Heart right ventricle (tissue), 16 donors: ENCODE data around the gene ATP7B. TPM values are rescaled to one million over a fixed set of nuclear protein-coding genes. Genes with fewer than 3 reads are reported as not detected.
"Not testable (repeated sequence)": the region's sequence is repeated elsewhere in the genome, so short reads cannot be mapped to it uniquely, and the experiment has no call there.

Source experiments
- ATAC-seq, 8 donors: fragments of 200-7000 bp; cut with Tn5 transposase; one replicate each; pipeline ENCODE4 v1.9.1; 2020; ENCODE audit warnings: mild to moderate bottlenecking in 8 of 8, moderate library complexity in 8 of 8, moderate number of reproducible peaks in 1 of 8
- DNase-seq, 2 donors: peaks; one replicate each; pipeline ENCODE4 v3.0.0-alpha.2; 2020
- H3K27ac ChIP-seq, 10 donors: fragments of 200-600 bp; sonication (generic) in 2 of 10; one replicate each; pipeline versions ENCODE4 v1.5.0 to v1.8.0; 2020 to 2022; ENCODE audit warnings: mild to moderate bottlenecking in 3 of 10
- H3K27me3 ChIP-seq, 7 donors: fragments of 200-600 bp; one replicate each; pipeline ENCODE4 v1.8.0; 2021 to 2022; ENCODE audit warnings: mild to moderate bottlenecking in 2 of 7
- H3K36me3 ChIP-seq, 9 donors: fragments of 200-600 bp; sonication (generic) in 1 of 9; one replicate each; pipeline versions ENCODE4 v1.5.0 to v1.8.0; 2020 to 2022; ENCODE audit warnings: mild to moderate bottlenecking in 2 of 9
- H3K4me1 ChIP-seq, 9 donors: fragments of 200-600 bp; sonication (generic) in 1 of 9; one replicate each; pipeline versions ENCODE4 v1.5.0 to v1.8.0; 2020 to 2022; ENCODE audit warnings: mild to moderate bottlenecking in 4 of 9
- H3K4me3 ChIP-seq, 10 donors: fragments of 200-600 bp; sonication (generic) in 2 of 10; one replicate each; pipeline versions ENCODE4 v1.5.0 to v1.8.0; 2020 to 2022; ENCODE audit warnings: mild to moderate bottlenecking in 7 of 10, moderate library complexity in 2 of 10
- H3K9me3 ChIP-seq, 11 donors: fragments of 200-600 bp in 10 of 11; sonication (generic) in 2 of 11; one replicate each; pipeline versions ENCODE4 v1.5.0 to v1.8.0; 2013 to 2022; ENCODE audit warnings: mild to moderate bottlenecking in 2 of 11, control low read depth in 1 of 11, moderate library complexity in 1 of 11
- CTCF ChIP-seq, 9 donors: fragments of 200-600 bp; sonication (generic) in 2 of 9; IDR thresholded peaks; one replicate each; pipeline versions ENCODE4 v1.5.0 to v1.8.0; 2021 to 2022; ENCODE audit warnings: antibody characterized with exemption in 9 of 9, mild to moderate bottlenecking in 5 of 9, moderate library complexity in 1 of 9
- WGBS, 2 donors: extraction: QIAGEN DNeasy Blood & Tissue Kit; methylation state at CpG; one replicate each; pipeline ENCODE4 v1.1.7; 2013; ENCODE audit warnings: inconsistent platforms in 1 of 2; 5-methylcytosine and 5-hydroxymethylcytosine counted together
- intact Hi-C, 10 donors: fragments of 100-400 bp; cut with DNase I; formaldehyde crosslinking; loops; one replicate each; pipeline versions ENCODE4 v1.11.1 to v1.14.2; 2022
- polyA plus RNA-seq, 2 donors: library from polyadenylated mRNA; stranded (reverse); fragments of 200-250 nt; gene quantifications; one replicate each; pipeline ENCODE4 v1.2.3, GENCODE V29; 2013
- total RNA-seq, 10 donors: library from RNA; stranded (reverse); fragmentation: NEBNext Ultra II Directional in 3 of 10; extraction: Animal tissue kit (Norgen Biotek cat#: 25700) in 3 of 10; gene quantifications; one replicate each; pipeline versions ENCODE4 v1.2.1 to v1.2.4, GENCODE V29; 2021 to 2023
- donor health status: Arrhythmogenic right ventricular cardiomyopathy.
- donor health status: ischemic (EF 13 %, LVEDD 7.1; RV severe dilation, severe dysfunction).
- donor health status: healthy with polysubstance abuse.
- donor health status: DM: no; HTN: yes; CAD: no.
- donor health status: DM: no; HTN: no; CAD: no.
- donor health status: ischemic (EF 25% LVEDD 6.9; RV normal size, moderate dysfunction).
- donor health status: ischemic (EF 25% LVEDD 5.7; RV mildly dilated, moderate dysfunction).
- donor health status: healthy.
- donor health status: DM: yes; HTN: yes; CAD: no.
- donor health status: Ischemic cardiomyopathy.
- donor health status: ischemic (EF 35%, LVEDD 5.7; RV mildly dilated, moderate dysfunction).
- donor health status: nonischemic (EF 11% LVEDD 7.7; RV severe dilation, severe dysfunction).
- donor health status: DM: yes; HTN: yes; CAD: no.
- donor health status: PGD.
- donor health status: ischemic (EF 29% LVEDD 5.4; RV normal size, mild dysfunction).
- donor health status: nonischemic (EF 23%, LVEDD 6.1; RV moderate dilation, normal function).

ATP7B gene
- total and polyA plus RNA-seq, 12 donors = 2.0 to 9.3 (median 5.6) TPM

- Histone ChIP-seq H3K36me3 (no peaks in the 10 kb centered on the region), H3K27me3 (no peaks in the 10 kb centered on the region), H3K9me3 (no peaks in the 10 kb centered on the region), H3K4me3 (no peak overlapping the region), H3K27ac (no peak overlapping the region), H3K4me1 (peaks cover 0 to 7% (median 0%) of the 10 kb centered on the region in 9 donors)
- TF ChIP-seq CTCF (IDR thresholded peaks at IDR 0.05) = no peak
- DNase-seq (peak in 1 of 2 donors; percentile 12), ATAC-seq (peak in 1 of 8 donors; percentile 39)
- 61 to 64% methylated on average over 4 of the region's 4 CpGs for WGBS, 2 donors
- intact Hi-C loops = loop anchor here in 1 of 10 donors (10.0 kb wide), 1 partner anchor 81 kb away; no protein-coding TSS in a partner anchor
These were observed 97.7 kb downstream of the ATP7B start for GRCh38 chr13:51913421-51914136.

GRCh38 chr13:51912511-51913225 is 98.6 kb downstream of the ATP7B start:
- peaks cover 0 to 7% (median 0%) of the 10 kb centered on the region in 9 donors for H3K4me1 ChIP-seq
- no peak overlapping the region for H3K4me3 ChIP-seq
- no peak overlapping the region for H3K27ac ChIP-seq
- H3K9me3 ChIP-seq = no peaks in the 10 kb centered on the region
- no peak for TF ChIP-seq CTCF (IDR thresholded peaks at IDR 0.05)
- ATAC-seq = no peak
- intact Hi-C loops = loop anchor here in 1 of 10 donors (10.0 kb wide), 1 partner anchor 82 kb away; no protein-coding TSS in a partner anchor
- no peaks in the 10 kb centered on the region for H3K27me3 ChIP-seq
- DNase-seq = no peak
- H3K36me3 ChIP-seq = no peaks in the 10 kb centered on the region
- whole genome bisulfite sequencing, 2 donors = 79 to 83% methylated on average over 11 of the region's 11 CpGs

DNA sequence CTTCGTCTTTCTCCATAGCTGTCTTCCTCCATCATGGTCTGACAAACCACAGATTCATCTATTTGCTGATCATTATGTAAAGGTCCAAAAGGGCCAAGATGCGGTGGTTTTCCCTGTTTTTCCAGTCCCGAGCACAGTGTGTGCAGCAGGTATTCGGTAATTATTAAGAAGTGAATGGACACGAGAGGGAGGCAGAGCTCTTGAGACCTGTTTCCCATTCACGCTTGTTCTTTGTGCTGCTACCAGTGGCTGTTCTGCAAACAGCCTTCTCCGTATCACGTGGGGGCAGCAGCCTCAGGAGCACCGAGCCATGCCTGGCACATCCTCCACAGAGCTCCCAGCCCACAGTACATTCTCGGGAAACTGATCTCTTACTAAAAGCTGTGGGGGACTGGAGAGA is 99.2 kb downstream of the ATP7B start:
- H3K27ac ChIP-seq = no peak overlapping the region
- no peak overlapping the region for H3K4me3 ChIP-seq
- peak in 2 of 9 donors; percentile 23 to 31 for TF ChIP-seq CTCF (IDR thresholded peaks at IDR 0.05)
- no peaks in the 10 kb centered on the region for H3K9me3 ChIP-seq
- intact Hi-C loops = loop anchor here in 1 of 10 donors (10.0 kb wide), 1 partner anchor 83 kb away; no protein-coding TSS in a partner anchor
- DNase-seq (no peak), ATAC-seq (peak in 7 of 8 donors; percentile 43 to 84 (median 68))
- no peaks in the 10 kb centered on the region for H3K36me3 ChIP-seq
- WGBS, 2 donors = 59 to 60% methylated on average over 10 of the region's 10 CpGs
- peaks cover 0 to 7% (median 0%) of the 10 kb centered on the region in 9 donors for H3K4me1 ChIP-seq
- no peaks in the 10 kb centered on the region for H3K27me3 ChIP-seq

- no peaks in the 10 kb centered on the region for H3K27me3 ChIP-seq
- ATAC-seq (no peak), DNase-seq (no peak)
- H3K9me3 ChIP-seq = no peaks in the 10 kb centered on the region
- no peak for TF ChIP-seq CTCF (IDR thresholded peaks at IDR 0.05)
- H3K27ac ChIP-seq = no peak overlapping the region
- peaks cover 0 to 15% (median 0%) of the 10 kb centered on the region in 9 donors for H3K4me1 ChIP-seq
- WGBS, 2 donors = 94 to 95% methylated on average over 12 of the region's 12 CpGs
- H3K36me3 ChIP-seq = no peaks in the 10 kb centered on the region
- no peak overlapping the region for H3K4me3 ChIP-seq
- intact Hi-C loops = loop anchor here in 1 of 10 donors (10.0 kb wide), 1 partner anchor 84 kb away; no protein-coding TSS in a partner anchor
These were observed 100.7 kb downstream of the ATP7B start for GRCh38 chr13:51910508-51910907.

DNA sequence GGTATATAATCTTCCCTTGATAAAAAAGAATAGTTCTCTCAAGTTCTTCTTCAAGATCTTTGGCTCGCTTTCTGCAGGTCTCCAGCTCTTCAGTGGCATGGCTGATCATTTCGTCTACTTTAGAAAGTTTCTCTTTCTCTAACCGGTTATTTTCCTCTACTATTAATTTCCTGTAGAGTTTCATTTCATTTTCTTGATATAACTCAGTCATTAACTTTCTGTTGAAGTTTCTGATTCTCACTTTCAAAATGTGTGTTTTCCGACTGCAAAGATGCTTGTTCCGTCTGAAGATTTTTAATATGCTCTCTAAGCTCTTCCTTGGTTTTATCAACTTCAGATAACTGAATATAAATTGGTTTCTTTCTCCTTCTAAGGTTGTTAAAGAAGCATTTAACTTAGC is 102.0 kb downstream of the ATP7B start:
- H3K4me1 ChIP-seq = peaks cover 0 to 15% (median 0%) of the 10 kb centered on the region in 9 donors
- ATAC-seq, H3K27ac ChIP-seq, intact Hi-C loops, H3K27me3 ChIP-seq, H3K4me3 ChIP-seq, H3K9me3 ChIP-seq, H3K36me3 ChIP-seq, DNase-seq: not testable (repeated sequence)
- 90 to 94% methylated on average over 5 of the region's 5 CpGs for WGBS, 2 donors
